ENCODE measurements around the gene TRIM65.

- TF ChIP-seq CTCF (IDR thresholded peaks at IDR 0.05) (no peak), POLR2A (IDR thresholded peaks at IDR 0.05) (no peak)
Measured at GRCh38 chr17:75889454-75889853, 7.3 kb downstream of the TRIM65 start.

All from right lobe of liver (tissue), 4 donors.